ENCODE results near the gene ZNF17.
A peak's percentile ranks its signal among the peaks of the same experiment; 100 is the strongest.

The ZNF17 gene

GRCh38 chr19:57434386-57435061, 23.6 kb downstream of the ZNF17 start:
- DNase-seq (ENCODE audit: low spot score): no peak

- peak; percentile 97 for DNase-seq (ENCODE audit: low spot score)
Observed at GRCh38 chr19:57435062-57435978, 24.4 kb downstream of the ZNF17 start, which contains the start of gene ZNF749. Gene ZNF749 (plus strand): TSS chr19:57435325. CDS start chr19:57435579, 254 bp downstream.

- no peak for DNase-seq (ENCODE audit: low spot score)
Observed at GRCh38 chr19:57436417-57436816, 25.5 kb downstream of the ZNF17 start.

- DNase-seq (ENCODE audit: low spot score): no peak
Observed at GRCh38 chr19:57437931-57438330, 27.0 kb downstream of the ZNF17 start.

GRCh38 chr19:57438925-57439324, 28.0 kb downstream of the ZNF17 start:
- no peak for DNase-seq (ENCODE audit: low spot score)

- DNase-seq (ENCODE audit: low spot score): no peak
Observed at GRCh38 chr19:57441979-57442752, 31.2 kb downstream of the ZNF17 start.

GRCh38 chr19:57443121-57443696, 32.2 kb downstream of the ZNF17 start:
- no peak for DNase-seq (ENCODE audit: low spot score)

- DNase-seq (ENCODE audit: low spot score): no peak
Observed at GRCh38 chr19:57452307-57452706, 41.3 kb downstream of the ZNF17 start.

- DNase-seq (ENCODE audit: low spot score): peak; percentile 8
Observed at GRCh38 chr19:57465680-57466381, 54.9 kb downstream of the ZNF17 start.

- no peak for DNase-seq (ENCODE audit: low spot score)
Observed at GRCh38 chr19:57466489-57466888, 55.5 kb downstream of the ZNF17 start.
